ENCODE data around the gene SGSM2.
A peak's percentile ranks its signal among the peaks of the same experiment; 100 is the strongest.

Gene SGSM2

DNA sequence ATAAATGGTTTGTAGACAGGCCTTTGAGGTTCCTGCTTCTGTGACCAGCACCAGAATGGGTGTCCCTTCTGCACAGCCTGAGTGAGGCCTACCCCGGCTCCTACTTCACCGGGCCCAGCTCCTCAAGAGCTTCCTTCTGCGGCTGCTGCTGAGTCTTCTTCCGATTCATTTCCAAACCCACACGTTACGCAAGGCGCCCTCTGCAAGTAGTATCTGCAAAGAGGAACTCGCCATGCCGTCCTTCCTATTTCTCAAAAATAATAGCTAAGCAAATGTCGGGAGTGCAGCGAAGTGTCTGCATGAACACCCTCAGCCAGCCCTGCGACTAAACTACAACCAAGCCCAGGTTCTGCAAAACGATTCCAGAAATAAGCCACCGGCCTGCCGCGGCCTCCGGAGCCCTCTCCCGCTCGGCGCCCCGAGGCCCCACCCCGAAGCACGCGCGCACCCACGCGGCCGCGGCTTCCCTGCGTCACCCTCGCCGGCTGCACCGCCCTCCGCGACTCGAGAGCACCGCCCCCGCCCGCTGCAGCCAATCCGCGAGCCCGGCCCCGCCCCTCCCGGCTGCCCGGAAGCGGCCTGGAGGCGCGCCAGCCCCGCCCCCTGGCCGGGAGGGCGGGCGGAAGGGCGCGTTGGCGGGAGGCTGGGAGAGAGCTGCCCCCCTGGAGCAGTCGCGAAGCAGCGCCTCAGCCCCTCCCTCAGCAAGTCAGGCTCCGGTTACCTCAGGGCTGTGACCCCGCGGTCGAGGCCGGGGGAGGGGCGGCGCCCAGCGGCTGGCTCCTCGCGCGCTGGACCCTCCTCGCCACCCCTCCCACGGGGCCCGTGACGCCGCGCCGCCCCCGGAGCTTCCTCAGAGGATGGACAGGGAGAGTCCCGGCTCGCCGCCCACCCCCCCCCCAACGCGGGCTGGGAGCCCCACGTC lies 55.2 kb downstream of the SGSM2 start:
- Histone ChIP-seq H3K4me3 (ENCODE audit: insufficient read depth, low read depth, low read length, poor library complexity, severe bottlenecking) (peak overlapping the region; percentile 77), H3K9me3 (ENCODE audit: control insufficient read depth, low read length) (no peaks in the 10 kb centered on the region), H3K27ac (ENCODE audit: insufficient read depth, low read length, poor library complexity, severe bottlenecking) (peak overlapping the region; percentile 99), H3K4me1 (ENCODE audit: control insufficient read depth, insufficient read depth, low read length, poor library complexity, severe bottlenecking) (peaks cover 45% of the 10 kb centered on the region), H3K36me3 (ENCODE audit: control insufficient read depth, insufficient read depth, low read length) (peaks cover 6% of the 10 kb centered on the region), H3K27me3 (replicated peaks; ENCODE audit: control insufficient read depth, insufficient read depth, low read length, poor library complexity, severe bottlenecking) (no peaks in the 10 kb centered on the region)
- DNase-seq, result peak; percentile 94 to 97 (median 95)

GRCh38 chr17:2393174-2393953 lies 56.1 kb downstream of the SGSM2 start:
- Histone ChIP-seq H3K4me1 (ENCODE audit: control insufficient read depth, insufficient read depth, low read length, poor library complexity, severe bottlenecking) (peaks cover 53% of the 10 kb centered on the region), H3K27ac (ENCODE audit: insufficient read depth, low read length, poor library complexity, severe bottlenecking) (peak overlapping the region; percentile 99), H3K36me3 (ENCODE audit: control insufficient read depth, insufficient read depth, low read length) (peaks cover 3% of the 10 kb centered on the region), H3K27me3 (replicated peaks; ENCODE audit: control insufficient read depth, insufficient read depth, low read length, poor library complexity, severe bottlenecking) (no peaks in the 10 kb centered on the region), H3K4me3 (ENCODE audit: insufficient read depth, low read depth, low read length, poor library complexity, severe bottlenecking) (peak overlapping the region; percentile 77), H3K9me3 (ENCODE audit: control insufficient read depth, low read length) (no peaks in the 10 kb centered on the region)
- peak; percentile 88 to 90 (median 90) for DNase-seq

- peak overlapping the region; percentile 99 for H3K27ac ChIP-seq (ENCODE audit: insufficient read depth, low read length, poor library complexity, severe bottlenecking)
- DNase-seq, result no peak
- H3K4me1 ChIP-seq (ENCODE audit: control insufficient read depth, insufficient read depth, low read length, poor library complexity, severe bottlenecking), result peaks cover 59% of the 10 kb centered on the region
- peak overlapping the region; percentile 46 for H3K4me3 ChIP-seq (ENCODE audit: insufficient read depth, low read depth, low read length, poor library complexity, severe bottlenecking)
- H3K36me3 ChIP-seq (ENCODE audit: control insufficient read depth, insufficient read depth, low read length), result peaks cover 3% of the 10 kb centered on the region
- H3K9me3 ChIP-seq (ENCODE audit: control insufficient read depth, low read length), result no peaks in the 10 kb centered on the region
- no peaks in the 10 kb centered on the region for H3K27me3 ChIP-seq (replicated peaks; ENCODE audit: control insufficient read depth, insufficient read depth, low read length, poor library complexity, severe bottlenecking)
These were observed 56.9 kb downstream of the SGSM2 start for GRCh38 chr17:2393954-2394749.

GRCh38 chr17:2394775-2395201 lies 57.5 kb downstream of the SGSM2 start:
- Histone ChIP-seq H3K4me1 (ENCODE audit: control insufficient read depth, insufficient read depth, low read length, poor library complexity, severe bottlenecking) (peaks cover 62% of the 10 kb centered on the region), H3K27me3 (replicated peaks; ENCODE audit: control insufficient read depth, insufficient read depth, low read length, poor library complexity, severe bottlenecking) (no peaks in the 10 kb centered on the region), H3K4me3 (ENCODE audit: insufficient read depth, low read depth, low read length, poor library complexity, severe bottlenecking) (no peak overlapping the region), H3K36me3 (ENCODE audit: control insufficient read depth, insufficient read depth, low read length) (peaks cover 3% of the 10 kb centered on the region), H3K27ac (ENCODE audit: insufficient read depth, low read length, poor library complexity, severe bottlenecking) (peak overlapping the region; percentile 49), H3K9me3 (ENCODE audit: control insufficient read depth, low read length) (no peaks in the 10 kb centered on the region)
- DNase-seq, result no peak

- no peak for DNase-seq
- no peak overlapping the region for H3K4me3 ChIP-seq (ENCODE audit: insufficient read depth, low read depth, low read length, poor library complexity, severe bottlenecking)
These were observed 58.2 kb downstream of the SGSM2 start for GRCh38 chr17:2395258-2396181.

GRCh38 chr17:2396192-2396567 lies 58.9 kb downstream of the SGSM2 start:
- peak overlapping the region; percentile 49 for H3K27ac ChIP-seq (ENCODE audit: insufficient read depth, low read length, poor library complexity, severe bottlenecking)
- peaks cover 3% of the 10 kb centered on the region for H3K36me3 ChIP-seq (ENCODE audit: control insufficient read depth, insufficient read depth, low read length)
- peaks cover 61% of the 10 kb centered on the region for H3K4me1 ChIP-seq (ENCODE audit: control insufficient read depth, insufficient read depth, low read length, poor library complexity, severe bottlenecking)
- H3K4me3 ChIP-seq (ENCODE audit: insufficient read depth, low read depth, low read length, poor library complexity, severe bottlenecking), result peak overlapping the region; percentile 1
- no peaks in the 10 kb centered on the region for H3K27me3 ChIP-seq (replicated peaks; ENCODE audit: control insufficient read depth, insufficient read depth, low read length, poor library complexity, severe bottlenecking)
- DNase-seq, result no peak
- H3K9me3 ChIP-seq (ENCODE audit: control insufficient read depth, low read length), result no peaks in the 10 kb centered on the region

More at GRCh38 chr17:2395258-2396181, 58.2 kb downstream of the SGSM2 start:
- Histone ChIP-seq H3K9me3 (ENCODE audit: control insufficient read depth, low read length) (no peaks in the 10 kb centered on the region), H3K27ac (ENCODE audit: insufficient read depth, low read length, poor library complexity, severe bottlenecking) (peak overlapping the region; percentile 49), H3K36me3 (ENCODE audit: control insufficient read depth, insufficient read depth, low read length) (peaks cover 3% of the 10 kb centered on the region), H3K4me1 (ENCODE audit: control insufficient read depth, insufficient read depth, low read length, poor library complexity, severe bottlenecking) (peaks cover 62% of the 10 kb centered on the region), H3K27me3 (replicated peaks; ENCODE audit: control insufficient read depth, insufficient read depth, low read length, poor library complexity, severe bottlenecking) (no peaks in the 10 kb centered on the region)

DNA sequence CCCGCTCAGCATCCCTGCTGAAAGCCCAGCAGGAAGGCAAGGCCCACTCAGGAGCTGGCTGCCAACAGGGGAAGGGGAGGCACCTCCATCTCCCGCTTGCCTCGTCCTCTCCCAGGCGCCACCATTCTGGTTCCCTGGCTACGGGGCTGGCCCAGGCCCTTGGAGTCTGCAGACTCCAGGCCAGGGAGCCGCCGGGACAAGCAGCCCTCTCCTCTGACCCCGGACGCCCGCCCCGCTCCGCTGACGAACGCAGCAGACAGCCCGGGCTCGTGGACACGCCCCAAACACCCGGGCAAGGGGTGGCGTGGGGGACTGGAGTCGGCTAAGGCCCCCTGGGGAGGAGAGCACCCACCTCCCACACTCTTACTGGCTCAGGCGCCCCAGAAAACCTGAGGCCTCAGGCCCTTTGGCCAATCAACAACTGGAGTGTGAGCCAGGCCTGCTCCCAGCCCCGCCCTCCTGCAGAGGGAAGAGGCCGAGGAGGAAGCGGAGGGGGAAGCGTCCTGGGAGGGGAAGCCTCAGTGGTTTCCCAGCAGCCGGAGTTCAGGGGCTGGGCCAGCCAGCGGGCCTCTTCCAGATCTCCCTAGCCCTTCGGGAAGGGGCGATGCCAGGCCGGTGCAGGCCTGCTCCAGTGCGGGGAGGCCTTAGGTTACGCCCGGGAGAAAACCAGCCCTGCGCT lies 59.4 kb downstream of the SGSM2 start:
- Histone ChIP-seq H3K27me3 (replicated peaks; ENCODE audit: control insufficient read depth, insufficient read depth, low read length, poor library complexity, severe bottlenecking) (no peaks in the 10 kb centered on the region), H3K4me1 (ENCODE audit: control insufficient read depth, insufficient read depth, low read length, poor library complexity, severe bottlenecking) (peaks cover 56% of the 10 kb centered on the region)
- peak; percentile 24 to 40 (median 32) for DNase-seq

DNA sequence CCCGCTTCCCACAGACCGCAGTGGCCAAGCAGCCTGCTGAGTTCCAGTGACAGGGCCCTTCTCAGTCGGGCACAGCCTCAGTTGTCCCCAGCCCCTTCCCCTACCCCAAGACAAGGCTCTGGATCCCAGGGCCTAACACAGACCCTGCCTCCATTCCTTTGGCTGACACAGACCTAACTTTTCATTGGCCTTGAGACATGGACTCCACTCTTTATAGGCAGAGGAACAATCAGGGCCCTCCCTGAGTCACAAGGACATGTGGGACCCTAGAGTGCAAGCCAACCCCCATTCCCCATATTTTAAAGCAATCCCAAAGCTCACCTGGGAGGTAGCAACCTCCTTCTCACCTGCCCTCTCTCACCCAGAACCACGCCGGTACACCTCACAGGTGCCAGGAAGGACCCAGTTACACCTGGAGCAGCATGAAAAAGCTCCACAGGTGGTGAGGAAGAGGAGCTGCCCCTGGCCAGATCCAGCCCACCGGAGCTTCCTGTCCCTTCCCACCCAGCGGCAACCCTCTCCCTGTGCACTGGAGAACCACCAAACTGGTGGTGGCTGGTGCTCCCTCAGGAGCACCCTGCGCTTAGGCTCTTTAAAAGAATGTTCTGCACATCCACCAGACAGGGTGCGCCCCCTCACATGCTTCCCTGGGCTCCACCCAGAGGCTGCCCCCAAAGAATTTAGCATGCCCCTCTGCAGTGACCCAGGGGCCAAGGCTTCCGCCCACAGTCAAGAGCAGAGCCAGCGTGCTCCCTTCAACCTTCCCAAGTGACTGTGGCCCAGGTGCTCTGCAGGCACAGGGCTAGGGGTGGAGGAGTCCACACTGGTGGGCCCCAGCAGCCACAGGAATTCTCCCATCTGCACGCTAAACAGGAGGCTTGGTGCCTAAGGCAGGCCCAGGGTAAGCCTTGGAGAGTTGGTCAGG lies 60.2 kb downstream of the SGSM2 start:
- Histone ChIP-seq H3K4me1 (ENCODE audit: control insufficient read depth, insufficient read depth, low read length, poor library complexity, severe bottlenecking) (peaks cover 52% of the 10 kb centered on the region), H3K27ac (ENCODE audit: insufficient read depth, low read length, poor library complexity, severe bottlenecking) (peak overlapping the region; percentile 49), H3K27me3 (replicated peaks; ENCODE audit: control insufficient read depth, insufficient read depth, low read length, poor library complexity, severe bottlenecking) (no peaks in the 10 kb centered on the region), H3K36me3 (ENCODE audit: control insufficient read depth, insufficient read depth, low read length) (peaks cover 3% of the 10 kb centered on the region), H3K9me3 (ENCODE audit: control insufficient read depth, low read length) (no peaks in the 10 kb centered on the region), H3K4me3 (ENCODE audit: insufficient read depth, low read depth, low read length, poor library complexity, severe bottlenecking) (no peak overlapping the region)
- DNase-seq, result no peak

More for the DNA sequence above, 59.4 kb downstream of the SGSM2 start:
- Histone ChIP-seq H3K27ac (ENCODE audit: insufficient read depth, low read length, poor library complexity, severe bottlenecking) (peak overlapping the region; percentile 49), H3K9me3 (ENCODE audit: control insufficient read depth, low read length) (no peaks in the 10 kb centered on the region), H3K4me3 (ENCODE audit: insufficient read depth, low read depth, low read length, poor library complexity, severe bottlenecking) (peak overlapping the region; percentile 1), H3K36me3 (ENCODE audit: control insufficient read depth, insufficient read depth, low read length) (peaks cover 3% of the 10 kb centered on the region)

All from effector memory CD4-positive, alpha-beta T cell (primary cell).